ENCODE results near the gene EFNA1.
A peak's percentile ranks its signal among the peaks of the same experiment; 100 is the strongest.

EFNA1 gene

GRCh38 chr1:155086856-155087535, 40.7 kb upstream of the EFNA1 start:
- H3K9me3 ChIP-seq (ENCODE audit: control insufficient read depth, low read length): no peaks in the 10 kb centered on the region
- H3K4me2 ChIP-seq (ENCODE audit: low read length): no peak overlapping the region
- H3K27ac ChIP-seq: no peak overlapping the region
- H3K79me2 ChIP-seq: no peaks in the 10 kb centered on the region
- H2AFZ ChIP-seq: no peak overlapping the region
- H3K36me3 ChIP-seq (ENCODE audit: control insufficient read depth, insufficient read depth, low read length): no peaks in the 10 kb centered on the region
- H3K4me1 ChIP-seq: no peaks in the 10 kb centered on the region
- H3K4me3 ChIP-seq (ENCODE audit: low read depth, low read length): no peak overlapping the region
- no peak for TF ChIP-seq CTCF (IDR thresholded peaks at IDR 0.05)
- H3K9ac ChIP-seq: no peak overlapping the region
- no peaks in the 10 kb centered on the region for H3K27me3 ChIP-seq (ENCODE audit: control insufficient read depth, insufficient read depth, low read length)

GRCh38 chr1:155091071-155092051, 36.3 kb upstream of the EFNA1 start:
- Histone ChIP-seq H3K4me2 (ENCODE audit: low read length) (peak overlapping the region; percentile 6), H2AFZ (peak overlapping the region; percentile 48), H3K4me1 (peaks cover 8% of the 10 kb centered on the region), H3K27me3 (ENCODE audit: control insufficient read depth, insufficient read depth, low read length) (no peaks in the 10 kb centered on the region), H3K9me3 (ENCODE audit: control insufficient read depth, low read length) (no peaks in the 10 kb centered on the region), H3K36me3 (ENCODE audit: control insufficient read depth, insufficient read depth, low read length) (no peaks in the 10 kb centered on the region), H3K79me2 (no peaks in the 10 kb centered on the region), H3K4me3 (ENCODE audit: low read depth, low read length) (no peak overlapping the region), H3K27ac (no peak overlapping the region), H3K9ac (no peak overlapping the region)
- peak; percentile 92 for TF ChIP-seq CTCF (IDR thresholded peaks at IDR 0.05)

GRCh38 chr1:155092131-155092530, 35.5 kb upstream of the EFNA1 start:
- H3K27me3 ChIP-seq (ENCODE audit: control insufficient read depth, insufficient read depth, low read length): no peaks in the 10 kb centered on the region
- H3K79me2 ChIP-seq: no peaks in the 10 kb centered on the region
- no peaks in the 10 kb centered on the region for H3K9me3 ChIP-seq (ENCODE audit: control insufficient read depth, low read length)
- no peak overlapping the region for H3K4me2 ChIP-seq (ENCODE audit: low read length)
- no peak overlapping the region for H3K27ac ChIP-seq
- no peaks in the 10 kb centered on the region for H3K36me3 ChIP-seq (ENCODE audit: control insufficient read depth, insufficient read depth, low read length)
- no peak overlapping the region for H2AFZ ChIP-seq
- H3K4me1 ChIP-seq: peaks cover 8% of the 10 kb centered on the region
- no peak for TF ChIP-seq CTCF (IDR thresholded peaks at IDR 0.05)
- no peak overlapping the region for H3K9ac ChIP-seq
- no peak overlapping the region for H3K4me3 ChIP-seq (ENCODE audit: low read depth, low read length)

- no peak for TF ChIP-seq CTCF (IDR thresholded peaks at IDR 0.05)
These were observed 35.0 kb upstream of the EFNA1 start for GRCh38 chr1:155092641-155093040.

More at GRCh38 chr1:155092641-155093040, 35.0 kb upstream of the EFNA1 start:
- Histone ChIP-seq H3K9ac (no peak overlapping the region), H3K27me3 (ENCODE audit: control insufficient read depth, insufficient read depth, low read length) (no peaks in the 10 kb centered on the region), H3K4me3 (ENCODE audit: low read depth, low read length) (no peak overlapping the region), H3K79me2 (no peaks in the 10 kb centered on the region), H3K4me2 (ENCODE audit: low read length) (no peak overlapping the region), H3K36me3 (ENCODE audit: control insufficient read depth, insufficient read depth, low read length) (no peaks in the 10 kb centered on the region), H2AFZ (no peak overlapping the region), H3K27ac (no peak overlapping the region), H3K9me3 (ENCODE audit: control insufficient read depth, low read length) (no peaks in the 10 kb centered on the region), H3K4me1 (peaks cover 8% of the 10 kb centered on the region)

All from parathyroid adenoma (tissue), 2 donors.